Measurements from ENCODE around the gene IER5L. TPM values are rescaled to one million over a fixed set of nuclear protein-coding genes. Genes with fewer than 3 reads are reported as not detected.

IER5L gene
- total RNA-seq, 1 experiment from 2014 or later: 4.6 TPM

GRCh38 chr9:129138144-129138462 is 40.0 kb downstream of the IER5L start (continued):
- no peak for TF ChIP-seq HMGXB4 (CRISPR knock-in tag; IDR thresholded peaks at IDR 0.05)
- TF ChIP-seq ETV6 (CRISPR knock-in tag; IDR thresholded peaks at IDR 0.05): no peak
- no peak for TF ChIP-seq ZNF317 (CRISPR knock-in tag; IDR thresholded peaks at IDR 0.05; ENCODE audit: borderline replicate concordance, low read depth)

- CTCF ChIA-PET: interaction anchor here (0.5 to 9.5 kb wide), 12 partner anchors 5 to 486 kb away, joined by 3 to 345 read pairs (median 8); partner anchors contain the start of gene IER5L
- H3K4me3 Mint-ChIP-seq: no peak overlapping the region
- TF ChIP-seq MAX (CRISPR knock-in tag; IDR thresholded peaks at IDR 0.05) (no peak), AFF4 (CRISPR knock-in tag; IDR thresholded peaks at IDR 0.05; ENCODE audit: borderline replicate concordance) (no peak), FOXP4 (CRISPR knock-in tag; IDR thresholded peaks at IDR 0.05) (no peak), CREM (CRISPR knock-in tag; IDR thresholded peaks at IDR 0.05) (no peak), PREB (CRISPR knock-in tag; IDR thresholded peaks at IDR 0.05; ENCODE audit: borderline replicate concordance) (no peak), GABPB1 (CRISPR knock-in tag; IDR thresholded peaks at IDR 0.05) (no peak), NR2C2 (CRISPR knock-in tag; IDR thresholded peaks at IDR 0.05) (no peak), ATF1 (CRISPR knock-in tag; IDR thresholded peaks at IDR 0.05) (no peak), JAZF1 (CRISPR knock-in tag; IDR thresholded peaks at IDR 0.05) (no peak), ZNF263 (CRISPR knock-in tag; IDR thresholded peaks at IDR 0.05; ENCODE audit: low read depth) (no peak), JUN (CRISPR knock-in tag; IDR thresholded peaks at IDR 0.05) (no peak), ATF2 (CRISPR knock-in tag; IDR thresholded peaks at IDR 0.05; ENCODE audit: borderline replicate concordance, low read depth) (no peak), ATF3 (CRISPR knock-in tag; conservative IDR thresholded peaks at IDR 0.05) (no peak), USF1 (CRISPR knock-in tag; IDR thresholded peaks at IDR 0.05) (no peak), NFATC4 (CRISPR knock-in tag; IDR thresholded peaks at IDR 0.05) (no peak), USF2 (CRISPR knock-in tag; IDR thresholded peaks at IDR 0.05) (no peak), ATF6 (CRISPR knock-in tag; IDR thresholded peaks at IDR 0.05) (no peak)
Observed at GRCh38 chr9:129137292-129138143, 40.5 kb downstream of the IER5L start.

More at GRCh38 chr9:129137292-129138143, 40.5 kb downstream of the IER5L start:
- Mint-ChIP-seq H3K9me3 (no peaks in the 10 kb centered on the region), H3K27ac (peak overlapping the region; percentile 60; the same call in 1 of the 2 replicates), H3K27me3 (ENCODE audit: low read depth) (no peaks in the 10 kb centered on the region), H3K36me3 (peaks cover 35% of the 10 kb centered on the region), H3K4me1 (peaks cover 44% of the 10 kb centered on the region)
- POLR2A ChIA-PET: no interaction called here
- DNase-seq (ENCODE audit: low spot score) (no peak), ATAC-seq (no peak)
